ENCODE results near the gene ARHGAP32. TPM values are rescaled to one million over a fixed set of nuclear protein-coding genes. Genes with fewer than 3 reads are reported as not detected.

ARHGAP32 gene
- total RNA-seq, 4 donors from 2014 or later: 13.5 to 21.9 (median 20.2) TPM

- H3K9me3 ChIP-seq: no peaks in the 10 kb centered on the region
- WGBS, 2 donors: 95 to 99% methylated on average over 3 of the region's 3 CpGs
- no peaks in the 10 kb centered on the region for H3K36me3 ChIP-seq
- intact Hi-C loops (cut with DNase I): no loop called here
- H3K27ac ChIP-seq: no peak overlapping the region
- no peaks in the 10 kb centered on the region for H3K27me3 ChIP-seq
- DNase-seq: no peak
- peaks cover 7 to 10% of the 10 kb centered on the region in 2 donors for H3K4me1 ChIP-seq
- no peak for TF ChIP-seq CTCF (IDR thresholded peaks at IDR 0.05)
- TF ChIP-seq POLR2A (IDR thresholded peaks at IDR 0.05): no peak
- H3K4me3 ChIP-seq (replicated peaks in 1 of 3): no peak overlapping the region
Measured at GRCh38 chr11:129213261-129213660, 21.1 kb upstream of the ARHGAP32 start.

- intact Hi-C loops (cut with DNase I): no loop called here
- Histone ChIP-seq H3K4me1 (peaks cover 13 to 15% of the 10 kb centered on the region in 2 donors), H3K27me3 (no peaks in the 10 kb centered on the region), H3K4me3 (replicated peaks in 1 of 3) (no peak overlapping the region), H3K9me3 (no peaks in the 10 kb centered on the region), H3K36me3 (no peaks in the 10 kb centered on the region), H3K27ac (no peak overlapping the region)
- TF ChIP-seq CTCF (IDR thresholded peaks at IDR 0.05): no peak
- no peak for TF ChIP-seq POLR2A (IDR thresholded peaks at IDR 0.05)
- no peak for DNase-seq
- WGBS, 2 donors: 91 to 97% methylated on average over 2 of the region's 2 CpGs
Measured at GRCh38 chr11:129211397-129211796, 19.3 kb upstream of the ARHGAP32 start.

GRCh38 chr11:129210831-129211181 lies 18.7 kb upstream of the ARHGAP32 start:
- no peak overlapping the region for H3K4me3 ChIP-seq (replicated peaks in 1 of 3)
- intact Hi-C loops (cut with DNase I): no loop called here
- H3K27me3 ChIP-seq: no peaks in the 10 kb centered on the region
- no peak overlapping the region for H3K27ac ChIP-seq
- 88 to 91% methylated on average over 5 of the region's 5 CpGs for WGBS, 2 donors
- no peaks in the 10 kb centered on the region for H3K36me3 ChIP-seq
- peaks cover 13 to 15% of the 10 kb centered on the region in 2 donors for H3K4me1 ChIP-seq
- DNase-seq: no peak
- H3K9me3 ChIP-seq: no peaks in the 10 kb centered on the region
- TF ChIP-seq CTCF (IDR thresholded peaks at IDR 0.05): no peak
- TF ChIP-seq POLR2A (IDR thresholded peaks at IDR 0.05): no peak

- intact Hi-C loops (cut with DNase I): no loop called here
- no peak for DNase-seq
Measured at GRCh38 chr11:129209891-129210830, 18.0 kb upstream of the ARHGAP32 start.

More at GRCh38 chr11:129209891-129210830, 18.0 kb upstream of the ARHGAP32 start:
- Histone ChIP-seq H3K27me3 (no peaks in the 10 kb centered on the region), H3K27ac (no peak overlapping the region), H3K4me3 (replicated peaks in 1 of 3) (no peak overlapping the region), H3K4me1 (peaks cover 13 to 15% of the 10 kb centered on the region in 2 donors), H3K36me3 (no peaks in the 10 kb centered on the region), H3K9me3 (no peaks in the 10 kb centered on the region)
- WGBS, 2 donors: 74 to 75% methylated on average over 7 of the region's 7 CpGs
- no peak for TF ChIP-seq CTCF (IDR thresholded peaks at IDR 0.05)
- no peak for TF ChIP-seq POLR2A (IDR thresholded peaks at IDR 0.05)

Measured in thyroid gland (tissue), 4 donors.